ENCODE results near the gene DHX36.

DHX36 gene

GRCh38 chr3:154280161-154280560 lies 44.1 kb downstream of the DHX36 start:
- DNase-seq (ENCODE audit: low read depth) = no peak

GRCh38 chr3:154275965-154276364 lies 48.3 kb downstream of the DHX36 start:
- DNase-seq (ENCODE audit: low read depth) = no peak

- DNase-seq (ENCODE audit: low read depth) = no peak
Measured at GRCh38 chr3:154275292-154275691, 49.0 kb downstream of the DHX36 start.

GRCh38 chr3:154274348-154274747 lies 49.9 kb downstream of the DHX36 start:
- DNase-seq (ENCODE audit: low read depth) = no peak

- DNase-seq (ENCODE audit: low read depth) = no peak
Measured at GRCh38 chr3:154273381-154273780, 50.9 kb downstream of the DHX36 start.

GRCh38 chr3:154254527-154254926 lies 69.8 kb downstream of the DHX36 start:
- DNase-seq (ENCODE audit: low read depth) = no peak

- DNase-seq (ENCODE audit: low read depth) = peak; percentile 84
Measured at GRCh38 chr3:154252759-154253638, 71.3 kb downstream of the DHX36 start.

- DNase-seq (ENCODE audit: low read depth) = no peak
Measured at GRCh38 chr3:154251610-154252009, 72.7 kb downstream of the DHX36 start.

- no peak for DNase-seq (ENCODE audit: low read depth)
Measured at GRCh38 chr3:154250291-154250690, 74.0 kb downstream of the DHX36 start.

- DNase-seq (ENCODE audit: low read depth) = no peak
Measured at GRCh38 chr3:154247806-154248415, 76.4 kb downstream of the DHX36 start.

GRCh38 chr3:154244644-154245043 lies 79.6 kb downstream of the DHX36 start:
- DNase-seq (ENCODE audit: low read depth) = no peak

- peak; percentile 53 for DNase-seq (ENCODE audit: low read depth)
Measured at GRCh38 chr3:154243353-154243752, 80.9 kb downstream of the DHX36 start.

- DNase-seq (ENCODE audit: low read depth) = no peak
Measured at GRCh38 chr3:154242766-154243165, 81.5 kb downstream of the DHX36 start.

GRCh38 chr3:154241496-154241895 lies 82.8 kb downstream of the DHX36 start:
- no peak for DNase-seq (ENCODE audit: low read depth)

- no peak for DNase-seq (ENCODE audit: low read depth)
Measured at GRCh38 chr3:154240235-154240634, 84.1 kb downstream of the DHX36 start.

- DNase-seq (ENCODE audit: low read depth) = no peak
Measured at GRCh38 chr3:154236331-154236730, 88.0 kb downstream of the DHX36 start.

GRCh38 chr3:154235330-154235729 lies 89.0 kb downstream of the DHX36 start:
- DNase-seq (ENCODE audit: low read depth) = no peak

GRCh38 chr3:154229217-154229590 lies 95.1 kb downstream of the DHX36 start:
- no peak for DNase-seq (ENCODE audit: low read depth)

- DNase-seq (ENCODE audit: low read depth) = no peak
Measured at GRCh38 chr3:154228561-154229216, 95.6 kb downstream of the DHX36 start.

- no peak for DNase-seq (ENCODE audit: low read depth)
Measured at GRCh38 chr3:154227531-154227930, 96.8 kb downstream of the DHX36 start.

GRCh38 chr3:154225536-154225935 lies 98.8 kb downstream of the DHX36 start:
- DNase-seq (ENCODE audit: low read depth) = no peak

GRCh38 chr3:154224866-154225265 lies 99.4 kb downstream of the DHX36 start:
- no peak for DNase-seq (ENCODE audit: low read depth)

GRCh38 chr3:154224366-154224765 lies 99.9 kb downstream of the DHX36 start:
- DNase-seq (ENCODE audit: low read depth) = no peak

Measured in fibroblast of gingiva (primary cell).